RWPE2 (cell line): Measurements from ENCODE around the gene PLCB1.

ENCODE experiments used
- ATAC-seq: fragments of 200-7000 bp; cut with Tn5 transposase; 3 replicates; pipeline ENCODE4 v1.9.1; 2021; ENCODE audit warnings: low read depth
- DNase-seq: peaks from one replicate; pipeline ENCODE4 v3.0.0-alpha.2; 2020; ENCODE audit warnings: low spot score
- H3K27ac ChIP-seq: fragments of 450-650 bp; 2 replicates; pipeline ENCODE4 v1.5.1; 2017; ENCODE audit warnings: mild to moderate bottlenecking; ENCODE audit not compliant: poor library complexity, severe bottlenecking
- H3K27me3 ChIP-seq: fragments of 250-450 bp; sonication (Bioruptor Pico); 2 replicates; pipeline ENCODE4 v1.5.1; 2021; ENCODE audit warnings: mild to moderate bottlenecking, moderate library complexity; ENCODE audit not compliant: insufficient read depth, poor library complexity, severe bottlenecking
- H3K36me3 ChIP-seq: fragments of 250-450 bp; sonication (Bioruptor Pico); 2 replicates; pipeline ENCODE4 v1.5.1; 2020; ENCODE audit warnings: low read depth, mild to moderate bottlenecking, moderate library complexity
- H3K4me1 ChIP-seq: fragments of 250-450 bp; sonication (Bioruptor Pico); 2 replicates; pipeline ENCODE4 v1.5.1; 2021; ENCODE audit warnings: mild to moderate bottlenecking, moderate library complexity; ENCODE audit not compliant: insufficient read depth, poor library complexity, severe bottlenecking
- H3K4me3 ChIP-seq: fragments of 250-450 bp; sonication (Bioruptor Pico); 2 replicates; pipeline ENCODE4 v1.5.1; 2021; ENCODE audit warnings: mild to moderate bottlenecking, moderate library complexity; ENCODE audit not compliant: severe bottlenecking
- H3K9me3 ChIP-seq: fragments of 250-450 bp; sonication (Bioruptor Pico); 2 replicates; pipeline ENCODE4 v1.5.1; 2021; ENCODE audit warnings: mild to moderate bottlenecking, moderate library complexity; ENCODE audit not compliant: severe bottlenecking
- TF ChIP-seq, protein P1 (sequence below): fragments of 450-650 bp; IDR thresholded peaks from one replicate; pipeline ENCODE4 v1.5.1; 2017; ENCODE audit warnings: mild to moderate bottlenecking, moderate library complexity; ENCODE audit not compliant: poor library complexity, severe bottlenecking

Gene PLCB1

DNA sequence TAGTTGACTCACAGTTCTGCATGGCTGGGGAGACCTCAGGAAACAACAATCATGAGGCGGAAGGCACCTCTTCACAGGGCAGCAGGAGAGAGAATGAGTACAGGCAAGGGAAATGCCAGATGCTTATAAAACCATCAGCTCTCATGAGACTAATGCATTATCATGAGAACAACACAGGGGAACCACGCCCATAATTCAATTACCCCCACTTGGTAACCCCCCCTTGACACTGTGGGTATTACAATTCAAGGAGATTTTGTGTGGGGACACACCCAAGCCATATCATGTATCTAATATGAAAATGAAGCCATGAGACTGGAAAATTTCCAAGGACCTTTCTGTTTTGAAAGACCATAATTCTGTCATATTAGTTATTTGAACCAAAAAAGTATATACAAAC lies 594.4 kb downstream of the PLCB1 start:
- ATAC-seq (no peak), DNase-seq (no peak)
- H3K27me3 ChIP-seq = no peaks in the 10 kb centered on the region
- no peaks in the 10 kb centered on the region for H3K4me1 ChIP-seq
- no peaks in the 10 kb centered on the region for H3K9me3 ChIP-seq
- no peak overlapping the region for H3K27ac ChIP-seq
- H3K4me3 ChIP-seq = no peak overlapping the region
- H3K36me3 ChIP-seq = no peaks in the 10 kb centered on the region
- TF ChIP-seq, protein P1, sequence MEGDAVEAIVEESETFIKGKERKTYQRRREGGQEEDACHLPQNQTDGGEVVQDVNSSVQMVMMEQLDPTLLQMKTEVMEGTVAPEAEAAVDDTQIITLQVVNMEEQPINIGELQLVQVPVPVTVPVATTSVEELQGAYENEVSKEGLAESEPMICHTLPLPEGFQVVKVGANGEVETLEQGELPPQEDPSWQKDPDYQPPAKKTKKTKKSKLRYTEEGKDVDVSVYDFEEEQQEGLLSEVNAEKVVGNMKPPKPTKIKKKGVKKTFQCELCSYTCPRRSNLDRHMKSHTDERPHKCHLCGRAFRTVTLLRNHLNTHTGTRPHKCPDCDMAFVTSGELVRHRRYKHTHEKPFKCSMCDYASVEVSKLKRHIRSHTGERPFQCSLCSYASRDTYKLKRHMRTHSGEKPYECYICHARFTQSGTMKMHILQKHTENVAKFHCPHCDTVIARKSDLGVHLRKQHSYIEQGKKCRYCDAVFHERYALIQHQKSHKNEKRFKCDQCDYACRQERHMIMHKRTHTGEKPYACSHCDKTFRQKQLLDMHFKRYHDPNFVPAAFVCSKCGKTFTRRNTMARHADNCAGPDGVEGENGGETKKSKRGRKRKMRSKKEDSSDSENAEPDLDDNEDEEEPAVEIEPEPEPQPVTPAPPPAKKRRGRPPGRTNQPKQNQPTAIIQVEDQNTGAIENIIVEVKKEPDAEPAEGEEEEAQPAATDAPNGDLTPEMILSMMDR = no peak

DNA sequence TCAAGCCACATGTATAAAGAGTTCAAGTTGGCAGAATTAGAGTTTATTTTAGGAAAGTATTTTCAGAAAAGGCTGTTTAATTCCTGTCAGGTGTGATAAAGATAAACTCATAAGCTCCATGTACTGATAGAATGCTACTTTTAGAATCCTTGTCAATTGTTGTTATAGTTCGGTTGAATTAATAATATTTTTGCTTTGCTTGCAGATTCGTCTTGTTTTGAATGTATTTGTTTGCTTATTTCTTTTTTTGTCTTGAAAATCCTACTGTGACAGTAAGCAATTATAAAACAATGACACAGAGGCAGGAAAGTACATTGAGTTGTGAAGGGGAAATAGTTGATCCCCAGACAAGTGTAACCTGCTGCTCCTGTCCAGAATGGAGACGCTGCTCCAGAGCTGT lies 602.9 kb downstream of the PLCB1 start:
- Histone ChIP-seq H3K27me3 (no peaks in the 10 kb centered on the region), H3K27ac (no peak overlapping the region), H3K9me3 (no peaks in the 10 kb centered on the region), H3K36me3 (no peaks in the 10 kb centered on the region), H3K4me3 (no peak overlapping the region), H3K4me1 (no peaks in the 10 kb centered on the region)
- DNase-seq = no peak
- no peak for ATAC-seq
- TF ChIP-seq, protein P1 = no peak

DNA sequence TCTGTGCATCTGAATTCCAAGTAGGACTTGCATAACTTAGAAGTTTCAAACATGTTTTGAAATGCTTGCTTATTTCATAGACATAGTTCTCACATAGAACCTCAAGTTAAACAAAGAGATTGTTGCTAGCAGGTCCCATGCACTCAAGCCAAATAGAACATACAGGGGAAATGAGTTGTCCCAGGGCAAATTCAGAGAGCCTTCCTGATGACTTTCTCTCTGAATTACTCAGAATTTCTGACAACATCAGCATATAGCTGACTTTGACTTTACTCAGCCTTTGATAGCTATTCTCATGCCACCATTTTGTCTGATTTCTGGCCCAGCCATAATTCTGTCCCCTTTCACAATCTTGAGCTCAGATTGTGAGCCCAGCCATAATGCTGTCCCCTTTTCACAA lies 603.6 kb downstream of the PLCB1 start:
- ATAC-seq (no peak), DNase-seq (no peak)
- TF ChIP-seq, protein P1 = no peak
- Histone ChIP-seq H3K4me3 (no peak overlapping the region), H3K27me3 (no peaks in the 10 kb centered on the region), H3K27ac (no peak overlapping the region), H3K9me3 (no peaks in the 10 kb centered on the region), H3K36me3 (no peaks in the 10 kb centered on the region), H3K4me1 (no peaks in the 10 kb centered on the region)

DNA sequence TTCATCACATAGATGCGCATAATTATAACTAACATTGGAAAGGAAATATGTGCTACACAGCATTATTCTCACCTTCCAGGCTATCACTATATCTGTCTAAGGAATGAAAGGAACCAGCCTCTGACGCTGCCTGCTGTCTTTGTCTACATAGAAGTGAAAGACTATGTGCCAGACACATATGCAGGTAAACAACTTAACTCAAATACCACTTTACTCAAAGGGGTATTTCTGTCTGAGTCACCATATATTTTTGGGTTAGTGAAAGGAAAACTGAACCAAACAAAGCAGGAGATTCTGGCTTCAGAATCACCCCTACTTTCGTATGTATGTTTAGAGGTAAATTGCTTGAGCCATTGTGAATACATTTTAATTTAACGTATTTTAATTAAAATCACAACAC lies 608.2 kb downstream of the PLCB1 start:
- TF ChIP-seq, protein P1 = no peak
- ATAC-seq = no peak
- H3K27me3 ChIP-seq = no peaks in the 10 kb centered on the region
- DNase-seq = no peak
- H3K27ac ChIP-seq = no peak overlapping the region
- no peak overlapping the region for H3K4me3 ChIP-seq
- H3K9me3 ChIP-seq = no peaks in the 10 kb centered on the region
- H3K4me1 ChIP-seq = no peaks in the 10 kb centered on the region
- no peaks in the 10 kb centered on the region for H3K36me3 ChIP-seq

DNA sequence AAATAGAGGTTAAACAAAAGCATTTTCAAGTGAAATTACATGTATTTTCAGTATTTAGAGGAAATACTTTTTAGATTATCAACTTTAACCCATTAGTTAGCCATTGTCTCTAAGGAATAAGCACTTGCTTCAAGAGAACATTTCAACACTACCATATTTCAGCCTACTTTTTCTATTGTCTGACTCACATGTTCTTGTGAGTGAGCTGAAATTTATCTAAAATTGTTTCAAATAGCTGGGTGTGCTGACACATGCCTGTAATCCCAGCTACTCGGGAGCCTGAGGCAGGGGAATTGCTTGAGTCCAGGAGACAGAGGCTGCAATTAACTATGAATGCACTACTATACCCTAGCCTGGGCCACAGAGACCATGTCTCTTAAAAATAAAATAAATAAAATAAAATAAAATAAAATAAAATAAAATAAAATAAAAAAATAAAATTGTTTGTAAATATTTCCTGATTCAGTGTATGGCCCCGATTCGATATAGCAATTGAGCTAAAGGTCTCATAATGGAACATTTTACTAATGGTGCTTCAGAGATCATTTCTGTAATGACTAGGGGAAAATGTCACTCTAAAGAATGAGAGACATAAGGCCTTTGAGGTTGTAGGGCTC lies 612.3 kb downstream of the PLCB1 start:
- ATAC-seq (peak; percentile 59; the same call in 2 of the 3 replicates), DNase-seq (no peak)
- H3K4me1 ChIP-seq = no peaks in the 10 kb centered on the region
- H3K4me3 ChIP-seq = no peak overlapping the region
- no peak overlapping the region for H3K27ac ChIP-seq
- no peaks in the 10 kb centered on the region for H3K9me3 ChIP-seq
- no peaks in the 10 kb centered on the region for H3K36me3 ChIP-seq
- TF ChIP-seq, protein P1 = no peak
- no peaks in the 10 kb centered on the region for H3K27me3 ChIP-seq
